ENCODE measurements around the gene STMN3. TPM values are rescaled to one million over a fixed set of nuclear protein-coding genes. Genes with fewer than 3 reads are reported as not detected.

Gene STMN3
- total and polyA plus RNA-seq, 2 of the 8 experiments (the other 6 are each of a cell fraction or from before 2014, with no cell fraction given) = 51.5 to 63.1 TPM

DNA sequence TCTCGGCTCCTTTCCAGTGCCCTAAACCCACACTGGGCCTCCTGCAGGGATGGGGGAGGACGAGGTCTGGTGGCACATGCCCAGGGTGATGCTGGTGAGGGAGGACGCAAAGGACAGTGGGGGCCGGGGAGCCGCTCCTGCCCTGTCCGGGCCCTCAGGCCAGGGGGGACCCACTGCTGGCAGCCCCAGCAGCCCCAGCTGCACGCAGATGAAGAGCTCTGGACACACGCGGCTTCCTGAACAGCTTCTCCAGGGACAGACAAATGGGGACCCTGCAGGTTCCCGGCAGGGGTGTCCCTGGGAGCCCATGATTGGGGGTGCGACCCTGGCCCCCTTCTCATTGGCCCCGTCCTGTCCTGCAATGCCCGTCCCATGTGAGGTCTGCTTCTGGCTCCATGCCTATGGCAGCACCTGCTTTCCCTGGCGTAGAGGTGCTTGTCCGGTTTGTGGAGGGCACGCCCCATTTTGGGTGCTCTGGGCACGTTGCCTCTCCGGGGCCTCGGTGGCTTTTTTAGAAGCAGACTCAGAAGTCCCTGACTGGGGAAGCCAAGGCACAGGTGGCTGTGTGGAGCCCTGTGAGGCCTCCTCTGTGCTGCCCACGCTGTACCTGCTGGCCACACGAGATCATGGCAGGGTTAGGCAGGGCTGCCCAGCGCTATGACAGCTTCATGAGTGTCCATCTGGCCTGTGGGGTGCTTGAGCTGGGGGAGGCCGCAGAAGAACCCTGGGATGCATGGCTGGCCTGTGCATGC is 27.8 kb upstream of the STMN3 start:
- Histone ChIP-seq H2BK12ac (ENCODE audit: low read depth, low read length) (no peak overlapping the region), H3K4me3 (ENCODE audit: extremely low read depth in 1 of 4, insufficient read depth in 2 of 4, low read depth in 3 of 4, low read length in 4 of 4) (no peak overlapping the region), H3K27ac (ENCODE audit: low read depth, low read length) (no peak overlapping the region), H2BK15ac (ENCODE audit: low read length) (no peak overlapping the region), H3K9me3 (ENCODE audit: insufficient read depth in 2 of 2, low read depth in 1 of 2, low read length in 1 of 2) (no peaks in the 10 kb centered on the region), H3K56ac (replicated peaks; ENCODE audit: insufficient read length, low read depth, low read length) (no peak overlapping the region), H2BK120ac (replicated peaks; ENCODE audit: low read depth, low read length) (no peak overlapping the region), H3K4ac (replicated peaks; ENCODE audit: insufficient read length, low read depth, low read length) (no peak overlapping the region), H3K23me2 (ENCODE audit: low read depth, low read length) (no peaks in the 10 kb centered on the region; the same call in 1 of the 2 replicates), H3K4me2 (ENCODE audit: insufficient read depth in 1 of 2, low read depth in 2 of 2, low read length in 2 of 2) (no peak overlapping the region), H3K14ac (ENCODE audit: insufficient read length) (no peak overlapping the region), H2AK5ac (ENCODE audit: low read depth, low read length) (no peak overlapping the region), H3K9ac (replicated peaks in 1 of 4; ENCODE audit: extremely low read depth in 1 of 4, low read depth in 3 of 4, low read length in 3 of 4) (no peak overlapping the region), H4K91ac (replicated peaks; ENCODE audit: insufficient read length, low read length) (no peak overlapping the region), H2AFZ (ENCODE audit: low read length) (no peak overlapping the region), H4K5ac (ENCODE audit: insufficient read length, low read depth, low read length) (no peak overlapping the region), H4K20me1 (replicated peaks in 1 of 2; ENCODE audit: control insufficient read depth in 1 of 2, insufficient read depth in 2 of 2, low read length in 2 of 2) (peaks cover 0 to 7% of the 10 kb centered on the region in 2 experiments), H3K23ac (ENCODE audit: insufficient read length) (no peak overlapping the region), H3K27me3 (replicated peaks in 1 of 4; ENCODE audit: control insufficient read depth in 3 of 4, extremely low read depth in 1 of 4, insufficient read depth in 3 of 4, low read length in 3 of 4) (no peaks in the 10 kb centered on the region), H3K36me3 (ENCODE audit: control insufficient read depth in 2 of 4, insufficient read depth in 4 of 4, low read length in 3 of 4) (peaks cover 0 to 5% (median 2%) of the 10 kb centered on the region in 4 experiments; a peak in 4 of 8 replicates), H2BK5ac (ENCODE audit: low read depth, low read length) (no peak overlapping the region), H3K4me1 (replicated peaks in 1 of 4; ENCODE audit: control insufficient read depth in 3 of 4, insufficient read depth in 4 of 4, low read length in 3 of 4) (no peaks in the 10 kb centered on the region), H3K79me2 (ENCODE audit: control insufficient read depth in 1 of 2, insufficient read depth in 2 of 2, low read length in 2 of 2) (no peaks in the 10 kb centered on the region), H2BK20ac (ENCODE audit: low read length) (no peak overlapping the region), H3K18ac (ENCODE audit: extremely low read depth, low read length) (no peak overlapping the region), H3K79me1 (ENCODE audit: low read depth, low read length) (no peaks in the 10 kb centered on the region), H4K8ac (ENCODE audit: extremely low read depth, insufficient read depth, low read length) (no peak overlapping the region)
- WGBS, 2 experiments (ENCODE audit: extremely low coverage in 1 of 2, insufficient coverage in 1 of 2, insufficient read length in 1 of 2, insufficient replicate concordance in 2 of 2, low coverage in 1 of 2, low lambda C conversion rate in 2 of 2, missing lambda C conversion rate in 1 of 2) = 92% methylated on average over 23 of the region's 23 CpGs; no CpG with 5 or more reads in 1 of the 2 experiments
- DNase-seq (ENCODE audit: low read depth in 1 of 2, low spot score in 2 of 2) (no peak), FAIRE-seq (no peak)
- ChIA-PET CTCF (ENCODE audit: partially characterized antibody) (interaction anchor here (0.6 kb wide), 2 partner anchors 321 to 939 kb away, joined by 3 read pairs; no protein-coding TSS in a partner anchor), POLR2A (ENCODE audit: partially characterized antibody) (interaction anchor here (1.1 to 1.8 kb wide), 5 partner anchors 7 to 102 kb away, joined by 3 to 6 read pairs (median 6); partner anchors contain the start of gene RTEL1)
- TF ChIP-seq ZNF274 (IDR thresholded peaks at IDR 0.05; ENCODE audit: borderline replicate concordance, extremely low read depth, low read length) (no peak), POLR2AphosphoS5 (IDR thresholded peaks at IDR 0.05; ENCODE audit: low read depth, low read length) (0 out of 2 replicates have a peak, but pooled peaks have one; percentile 18)

Data from H1 (cell line).